ENCODE data around the gene MTG2. TPM values are rescaled to one million over a fixed set of nuclear protein-coding genes. Genes with fewer than 3 reads are reported as not detected.
A peak's percentile ranks its signal among the peaks of the same experiment; 100 is the strongest.

The MTG2 gene
- total and polyA plus RNA-seq, 2 of the 13 experiments (the other 11 are each of a cell fraction or from before 2014, with no cell fraction given) = 20.4 to 37.8 TPM

DNA sequence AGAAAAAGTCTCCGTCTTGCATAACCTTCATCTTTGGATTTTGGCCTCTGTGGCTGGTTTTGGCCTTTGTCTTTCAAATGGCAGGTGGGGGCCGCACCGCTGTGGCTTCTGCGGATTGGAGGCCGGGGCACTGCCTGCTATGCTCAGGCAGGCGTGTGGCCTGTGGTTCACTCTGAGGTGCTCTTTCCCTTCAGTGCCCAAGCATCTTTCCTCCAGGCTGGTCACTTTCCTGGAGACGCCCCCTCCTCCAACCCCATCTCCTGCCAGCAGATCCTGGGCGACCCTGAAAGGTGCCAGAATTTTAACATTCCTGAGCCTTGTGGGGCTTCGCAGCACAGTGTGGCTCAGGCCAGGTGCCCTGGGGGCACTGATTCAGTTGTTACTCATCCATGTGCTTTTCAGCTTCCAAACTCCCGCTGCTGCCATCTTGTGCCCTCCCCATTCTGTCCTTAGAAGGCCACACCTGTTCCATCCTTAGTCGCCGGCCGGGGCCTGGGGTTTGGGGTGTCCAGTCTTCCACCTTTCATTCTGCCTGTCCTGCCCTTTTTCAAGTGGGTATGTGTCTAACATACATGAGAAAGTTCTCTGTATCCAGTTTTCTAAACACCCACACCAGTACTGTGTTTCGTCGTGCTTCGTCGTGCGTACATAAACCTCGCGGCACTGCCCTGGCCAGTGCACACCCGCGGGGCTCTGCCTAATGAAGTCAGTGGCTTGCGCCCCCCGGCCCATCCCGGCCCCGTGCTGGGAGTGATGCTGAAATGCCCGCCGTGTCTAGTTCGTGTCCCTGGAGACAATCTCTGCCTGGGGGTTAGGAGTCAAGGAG, 27.2 kb upstream of the MTG2 start (continued):
- TF ChIP-seq, protein P1, sequence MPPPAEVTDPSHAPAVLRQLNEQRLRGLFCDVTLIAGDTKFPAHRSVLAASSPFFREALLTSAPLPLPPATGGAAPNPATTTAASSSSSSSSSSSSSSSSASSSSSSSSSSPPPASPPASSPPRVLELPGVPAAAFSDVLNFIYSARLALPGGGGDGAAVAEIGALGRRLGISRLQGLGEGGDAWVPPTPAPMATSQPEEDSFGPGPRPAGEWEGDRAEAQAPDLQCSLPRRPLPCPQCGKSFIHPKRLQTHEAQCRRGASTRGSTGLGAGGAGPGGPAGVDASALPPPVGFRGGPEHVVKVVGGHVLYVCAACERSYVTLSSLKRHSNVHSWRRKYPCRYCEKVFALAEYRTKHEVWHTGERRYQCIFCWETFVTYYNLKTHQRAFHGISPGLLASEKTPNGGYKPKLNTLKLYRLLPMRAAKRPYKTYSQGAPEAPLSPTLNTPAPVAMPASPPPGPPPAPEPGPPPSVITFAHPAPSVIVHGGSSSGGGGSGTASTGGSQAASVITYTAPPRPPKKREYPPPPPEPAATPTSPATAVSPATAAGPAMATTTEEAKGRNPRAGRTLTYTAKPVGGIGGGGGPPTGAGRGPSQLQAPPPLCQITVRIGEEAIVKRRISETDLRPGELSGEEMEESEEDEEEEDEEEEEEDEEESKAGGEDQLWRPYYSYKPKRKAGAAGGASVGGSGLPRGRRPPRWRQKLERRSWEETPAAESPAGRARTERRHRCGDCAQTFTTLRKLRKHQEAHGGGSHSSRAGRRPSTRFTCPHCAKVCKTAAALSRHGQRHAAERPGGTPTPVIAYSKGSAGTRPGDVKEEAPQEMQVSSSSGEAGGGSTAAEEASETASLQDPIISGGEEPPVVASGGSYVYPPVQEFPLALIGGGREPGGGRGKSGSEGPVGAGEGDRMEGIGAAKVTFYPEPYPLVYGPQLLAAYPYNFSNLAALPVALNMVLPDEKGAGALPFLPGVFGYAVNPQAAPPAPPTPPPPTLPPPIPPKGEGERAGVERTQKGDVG (CRISPR knock-in tag; IDR thresholded peaks at IDR 0.05; ENCODE audit: borderline replicate concordance) = peak; percentile 98
- TF ChIP-seq SMYD3 (CRISPR knock-in tag; IDR thresholded peaks at IDR 0.05) = no peak
- TF ChIP-seq ZSCAN20 (CRISPR knock-in tag; IDR thresholded peaks at IDR 0.05; ENCODE audit: borderline replicate concordance) = no peak
- TF ChIP-seq, protein P2, sequence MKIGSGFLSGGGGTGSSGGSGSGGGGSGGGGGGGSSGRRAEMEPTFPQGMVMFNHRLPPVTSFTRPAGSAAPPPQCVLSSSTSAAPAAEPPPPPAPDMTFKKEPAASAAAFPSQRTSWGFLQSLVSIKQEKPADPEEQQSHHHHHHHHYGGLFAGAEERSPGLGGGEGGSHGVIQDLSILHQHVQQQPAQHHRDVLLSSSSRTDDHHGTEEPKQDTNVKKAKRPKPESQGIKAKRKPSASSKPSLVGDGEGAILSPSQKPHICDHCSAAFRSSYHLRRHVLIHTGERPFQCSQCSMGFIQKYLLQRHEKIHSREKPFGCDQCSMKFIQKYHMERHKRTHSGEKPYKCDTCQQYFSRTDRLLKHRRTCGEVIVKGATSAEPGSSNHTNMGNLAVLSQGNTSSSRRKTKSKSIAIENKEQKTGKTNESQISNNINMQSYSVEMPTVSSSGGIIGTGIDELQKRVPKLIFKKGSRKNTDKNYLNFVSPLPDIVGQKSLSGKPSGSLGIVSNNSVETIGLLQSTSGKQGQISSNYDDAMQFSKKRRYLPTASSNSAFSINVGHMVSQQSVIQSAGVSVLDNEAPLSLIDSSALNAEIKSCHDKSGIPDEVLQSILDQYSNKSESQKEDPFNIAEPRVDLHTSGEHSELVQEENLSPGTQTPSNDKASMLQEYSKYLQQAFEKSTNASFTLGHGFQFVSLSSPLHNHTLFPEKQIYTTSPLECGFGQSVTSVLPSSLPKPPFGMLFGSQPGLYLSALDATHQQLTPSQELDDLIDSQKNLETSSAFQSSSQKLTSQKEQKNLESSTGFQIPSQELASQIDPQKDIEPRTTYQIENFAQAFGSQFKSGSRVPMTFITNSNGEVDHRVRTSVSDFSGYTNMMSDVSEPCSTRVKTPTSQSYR (CRISPR knock-in tag; IDR thresholded peaks at IDR 0.05; ENCODE audit: borderline replicate concordance) = 0 out of 2 replicates have a peak, but pooled peaks have one; percentile 1
- TF ChIP-seq ARNTL (CRISPR knock-in tag; IDR thresholded peaks at IDR 0.05) = peak; percentile 72; the same call in 1 of the 2 replicates
- no peak for TF ChIP-seq ZBTB44 (CRISPR knock-in tag; IDR thresholded peaks at IDR 0.05)
- no peak for TF ChIP-seq DNMT3B (CRISPR knock-in tag; conservative IDR thresholded peaks at IDR 0.05)
- TF ChIP-seq HDAC2 (CRISPR knock-in tag; IDR thresholded peaks at IDR 0.05) = peak; percentile 60; the same call in 1 of the 2 replicates
- TF ChIP-seq ZNF781 (CRISPR knock-in tag; IDR thresholded peaks at IDR 0.05; ENCODE audit: borderline replicate concordance, not compliant biosample characterization) = no peak
- no peak for TF ChIP-seq JUN (CRISPR knock-in tag; IDR thresholded peaks at IDR 0.05)
- TF ChIP-seq ZNF33A (CRISPR knock-in tag; IDR thresholded peaks at IDR 0.05; ENCODE audit: borderline replicate concordance) = no peak; the same call in 1 of the 2 replicates
- no peak for TF ChIP-seq ZNF446 (CRISPR knock-in tag; IDR thresholded peaks at IDR 0.05)
- TF ChIP-seq ZNF205 (CRISPR knock-in tag; IDR thresholded peaks at IDR 0.05) = 0 out of 2 replicates have a peak, but pooled peaks have one; percentile 54
- no peak for TF ChIP-seq TOE1 (CRISPR knock-in tag; IDR thresholded peaks at IDR 0.05)
- TF ChIP-seq EEA1 (CRISPR knock-in tag; IDR thresholded peaks at IDR 0.05; ENCODE audit: borderline replicate concordance) = no peak
- TF ChIP-seq, protein P3, sequence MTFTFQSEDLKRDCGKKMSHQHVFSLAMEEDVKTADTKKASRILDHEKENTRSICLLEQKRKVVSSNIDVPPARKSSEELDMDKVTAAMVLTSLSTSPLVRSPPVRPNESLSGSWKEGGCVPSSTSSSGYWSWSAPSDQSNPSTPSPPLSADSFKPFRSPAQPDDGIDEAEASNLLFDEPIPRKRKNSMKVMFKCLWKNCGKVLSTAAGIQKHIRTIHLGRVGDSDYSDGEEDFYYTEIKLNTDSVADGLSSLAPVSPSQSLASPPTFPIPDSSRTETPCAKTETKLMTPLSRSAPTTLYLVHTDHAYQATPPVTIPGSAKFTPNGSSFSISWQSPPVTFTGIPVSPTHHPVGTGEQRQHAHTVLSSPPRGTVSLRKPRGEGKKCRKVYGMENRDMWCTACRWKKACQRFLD (CRISPR knock-in tag; IDR thresholded peaks at IDR 0.05; ENCODE audit: borderline replicate concordance) = no peak
- TF ChIP-seq, protein P4, sequence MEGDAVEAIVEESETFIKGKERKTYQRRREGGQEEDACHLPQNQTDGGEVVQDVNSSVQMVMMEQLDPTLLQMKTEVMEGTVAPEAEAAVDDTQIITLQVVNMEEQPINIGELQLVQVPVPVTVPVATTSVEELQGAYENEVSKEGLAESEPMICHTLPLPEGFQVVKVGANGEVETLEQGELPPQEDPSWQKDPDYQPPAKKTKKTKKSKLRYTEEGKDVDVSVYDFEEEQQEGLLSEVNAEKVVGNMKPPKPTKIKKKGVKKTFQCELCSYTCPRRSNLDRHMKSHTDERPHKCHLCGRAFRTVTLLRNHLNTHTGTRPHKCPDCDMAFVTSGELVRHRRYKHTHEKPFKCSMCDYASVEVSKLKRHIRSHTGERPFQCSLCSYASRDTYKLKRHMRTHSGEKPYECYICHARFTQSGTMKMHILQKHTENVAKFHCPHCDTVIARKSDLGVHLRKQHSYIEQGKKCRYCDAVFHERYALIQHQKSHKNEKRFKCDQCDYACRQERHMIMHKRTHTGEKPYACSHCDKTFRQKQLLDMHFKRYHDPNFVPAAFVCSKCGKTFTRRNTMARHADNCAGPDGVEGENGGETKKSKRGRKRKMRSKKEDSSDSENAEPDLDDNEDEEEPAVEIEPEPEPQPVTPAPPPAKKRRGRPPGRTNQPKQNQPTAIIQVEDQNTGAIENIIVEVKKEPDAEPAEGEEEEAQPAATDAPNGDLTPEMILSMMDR (CRISPR knock-in tag; IDR thresholded peaks at IDR 0.05) = peak; percentile 18; the same call in 1 of the 2 replicates

Data from HepG2 (cell line).